B cell (primary cell): ENCODE data around the gene MICU1. TPM values are rescaled to one million over a fixed set of nuclear protein-coding genes. Genes with fewer than 3 reads are reported as not detected.

Experiments
- ATAC-seq: fragments of 200-7000 bp; cut with Tn5 transposase; one replicate; pipeline ENCODE4 v1.10.0; 2021; ENCODE audit warnings: low read depth, mild to moderate bottlenecking, moderate number of reproducible peaks, moderate library complexity
- CTCF ChIA-PET: fragments of 350-600 bp; sonication (Branson Sonifier 250); formaldehyde crosslinking; loops from one replicate; lab custom pipeline; 2021; ENCODE audit warnings: antibody characterized with exemption, inconsistent platforms; lab: Charles Lee
- POLR2A ChIA-PET: fragments of 350-600 bp; sonication (Branson Sonifier 250); formaldehyde crosslinking; loops from one replicate; lab custom pipeline; 2021; ENCODE audit warnings: antibody characterized with exemption; lab: Charles Lee
- DNase-seq: peaks from one replicate; pipeline ENCODE4 v3.0.0; 2013
- H2AFZ ChIP-seq: 2 replicates; pipeline ENCODE4 v1.6.1; 2012; ENCODE audit warnings: mild to moderate bottlenecking, low read depth, low read length; ENCODE audit not compliant: insufficient read depth, poor library complexity, severe bottlenecking
- H3K27ac ChIP-seq, 2 donors: 1 replicate in 1 of 2; 2 replicates in 1 of 2; pipeline ENCODE4 v1.5.1; 2012 to 2013; ENCODE audit warnings: low read length in 2 of 2, mild to moderate bottlenecking in 2 of 2, moderate library complexity in 1 of 2
- H3K27me3 ChIP-seq, 4 experiments: fragments of 200-600 bp in 1 of 4; sonication (generic) in 1 of 4; replicated peaks in 1 of 4; 1 replicate in 2 of 4; 2 replicates in 2 of 4; pipeline versions ENCODE4 v1.6.1 to v1.7.0; 2013 to 2016; ENCODE audit warnings: low read length in 3 of 4, mild to moderate bottlenecking in 2 of 4, mixed read lengths in 1 of 4, moderate library complexity in 1 of 4; ENCODE audit not compliant: insufficient read depth in 4 of 4, control insufficient read depth in 3 of 4; ENCODE audit errors: control extremely low read depth in 1 of 4
- H3K36me3 ChIP-seq, 2 experiments: replicated peaks in 1 of 2; 1 replicate in 1 of 2; 2 replicates in 1 of 2; pipeline versions ENCODE4 v1.6.1 to v1.7.1; 2013; ENCODE audit warnings: low read length in 1 of 2; ENCODE audit not compliant: insufficient read depth in 2 of 2, control insufficient read depth in 1 of 2; ENCODE audit errors: control extremely low read depth in 1 of 2, extremely low read depth in 1 of 2
- H3K4me1 ChIP-seq, 2 donors: fragments of 200-600 bp in 1 of 2; sonication (generic) in 1 of 2; 1 replicate in 1 of 2; 2 replicates in 1 of 2; pipeline versions ENCODE4 v1.5.1 to v1.6.1; 2013 to 2017; ENCODE audit warnings: low read length in 2 of 2; ENCODE audit not compliant: control insufficient read depth in 2 of 2, insufficient read depth in 2 of 2
- H3K4me2 ChIP-seq: replicated peaks from 2 replicates; pipeline ENCODE3; 2012; ENCODE audit warnings: mild to moderate bottlenecking, low read depth, low read length; ENCODE audit not compliant: poor library complexity, severe bottlenecking
- H3K4me3 ChIP-seq, 5 experiments: fragments of 200-600 bp in 1 of 5; sonication (generic) in 1 of 5; 1 replicate in 3 of 5; 2 replicates in 2 of 5; pipeline versions ENCODE4 v1.5.1 to v1.7.0; 2011 to 2016; ENCODE audit warnings: low read length in 4 of 5, mild to moderate bottlenecking in 4 of 5, low read depth in 2 of 5, control low read depth in 1 of 5, moderate library complexity in 1 of 5; ENCODE audit not compliant: insufficient read depth in 1 of 5; ENCODE audit errors: control extremely low read depth in 1 of 5, extremely low read depth in 1 of 5
- H3K79me2 ChIP-seq: fragments of 200-600 bp; sonication (generic); one replicate; pipeline ENCODE4 v1.6.0; 2016; ENCODE audit warnings: low read length; ENCODE audit not compliant: control insufficient read depth, insufficient read depth
- H3K9ac ChIP-seq: fragments of 200-600 bp; sonication (generic); 2 replicates; pipeline ENCODE4 v1.6.1; 2017; ENCODE audit warnings: mild to moderate bottlenecking, low read length, moderate library complexity
- H3K9me3 ChIP-seq, 3 donors: one replicate each; pipeline versions ENCODE4 v1.6.1 to v1.7.1; 2013; ENCODE audit warnings: low read length in 2 of 3; ENCODE audit not compliant: control insufficient read depth in 2 of 3, insufficient read depth in 1 of 3; ENCODE audit errors: control extremely low read depth in 1 of 3
- H4K20me1 ChIP-seq: 2 replicates; pipeline ENCODE4 v1.6.0; 2012; ENCODE audit warnings: mild to moderate bottlenecking, low read length; ENCODE audit not compliant: insufficient read depth, control insufficient read depth, poor library complexity, severe bottlenecking
- H3K27ac Mint-ChIP-seq: one replicate; pipeline ENCODE4 v1.8.0; 2021; ENCODE audit warnings: mixed read lengths
- H3K27me3 Mint-ChIP-seq: one replicate; pipeline ENCODE4 v1.8.0; 2021; ENCODE audit warnings: mixed read lengths
- H3K4me1 Mint-ChIP-seq: one replicate; pipeline ENCODE4 v1.8.0; 2021; ENCODE audit warnings: mixed read lengths
- H3K4me3 Mint-ChIP-seq: one replicate; pipeline ENCODE4 v1.8.0; 2021; ENCODE audit warnings: mixed read lengths
- H3K9me3 Mint-ChIP-seq: one replicate; pipeline ENCODE4 v1.8.0; 2022; ENCODE audit warnings: mixed read lengths; ENCODE audit not compliant: insufficient read depth
- EZH2 ChIP-seq: IDR thresholded peaks from 2 replicates; pipeline ENCODE4 v1.6.1; 2012; ENCODE audit warnings: borderline replicate concordance, low read depth, mild to moderate bottlenecking, moderate library complexity, low read length; ENCODE audit not compliant: insufficient read depth, poor library complexity, severe bottlenecking
- WGBS: methylation state at CpG from one replicate; pipeline ENCODE4 v1.1.5; 2013; ENCODE audit warnings: missing lambda C conversion rate; ENCODE audit not compliant: insufficient coverage; 5-methylcytosine and 5-hydroxymethylcytosine counted together
- intact Hi-C: fragments of 100-400 bp; cut with micrococcal nuclease; formaldehyde crosslinking; loops from one replicate; pipeline ENCODE4 v1.10.0; 2022
- polyA plus RNA-seq: library from polyadenylated mRNA; depleted of rRNA; stranded (reverse); fragments of >200 nt; gene quantifications from 2 replicates; pipeline ENCODE4 v1.2.3, GENCODE V29; 2012
- total RNA-seq, 2 donors: library from RNA; stranded (reverse); fragments of 120-200 nt in 1 of 2; gene quantifications; 1 replicate in 1 of 2; 2 replicates in 1 of 2; pipeline versions ENCODE4 v1.2.3 to v1.2.4, GENCODE V29; 2013 to 2022
- TF ChIP-seq, protein P1 (sequence below): fragments of 200-600 bp; IDR thresholded peaks from one replicate; pipeline ENCODE4 v1.8.0; 2022; ENCODE audit warnings: antibody characterized with exemption, mild to moderate bottlenecking

The MICU1 gene
- total and polyA plus RNA-seq, 2 donors (not counting 1 experiment from before 2014, with no cell fraction given): 12.0 to 34.7 TPM

DNA sequence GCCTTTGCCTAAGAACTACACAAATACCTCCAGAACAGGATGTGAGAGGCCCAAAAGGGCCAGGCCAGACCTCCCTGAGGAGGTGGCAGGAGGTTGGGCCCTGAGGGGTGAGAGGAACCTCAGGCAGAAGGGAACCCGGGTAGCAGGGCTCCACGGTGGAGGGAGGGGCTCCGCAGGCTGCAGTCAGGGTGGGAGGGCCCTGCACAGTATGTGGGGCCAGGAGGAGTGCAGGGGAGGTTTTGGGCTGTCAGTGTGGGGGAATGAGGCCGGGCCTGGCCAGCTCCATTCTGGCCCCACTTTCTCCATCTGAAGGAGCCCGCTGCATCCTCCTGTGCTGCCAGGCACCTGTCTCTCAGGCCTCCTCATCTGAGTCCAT is 297.1 kb downstream of the MICU1 start:
- H2AFZ ChIP-seq: peak overlapping the region; percentile 27
- 25% methylated on average over 4 of the region's 5 CpGs for WGBS
- H3K4me2 ChIP-seq: peak overlapping the region; percentile 56
- Mint-ChIP-seq H3K4me1 (peaks cover 81% of the 10 kb centered on the region), H3K27me3 (no peaks in the 10 kb centered on the region), H3K9me3 (no peaks in the 10 kb centered on the region), H3K27ac (peak overlapping the region; percentile 65), H3K4me3 (peak overlapping the region; percentile 23)
- POLR2A ChIA-PET: interaction anchor here (1.8 to 4.3 kb wide), 2 partner anchors 8 to 31 kb away, joined by 8 to 50 read pairs; no protein-coding TSS in a partner anchor
- no peaks in the 10 kb centered on the region for H3K27me3 ChIP-seq
- peak overlapping the region in 1 of 2 donors; percentile 34 for H3K27ac ChIP-seq
- no peaks in the 10 kb centered on the region for H3K79me2 ChIP-seq
- no peaks in the 10 kb centered on the region for H3K9me3 ChIP-seq
- no peaks in the 10 kb centered on the region for H4K20me1 ChIP-seq
- DNase-seq: peak; percentile 40
- intact Hi-C loops: no loop called here
- H3K4me1 ChIP-seq: peaks cover 60 to 83% of the 10 kb centered on the region in 2 donors
- CTCF ChIA-PET: interaction anchor here (0.6 to 2.0 kb wide), 9 partner anchors 8 to 280 kb away, joined by 3 to 12 read pairs (median 6); no protein-coding TSS in a partner anchor
- ATAC-seq: no peak
- H3K9ac ChIP-seq: no peak overlapping the region
- no peak for TF ChIP-seq EZH2
- TF ChIP-seq, protein P1, sequence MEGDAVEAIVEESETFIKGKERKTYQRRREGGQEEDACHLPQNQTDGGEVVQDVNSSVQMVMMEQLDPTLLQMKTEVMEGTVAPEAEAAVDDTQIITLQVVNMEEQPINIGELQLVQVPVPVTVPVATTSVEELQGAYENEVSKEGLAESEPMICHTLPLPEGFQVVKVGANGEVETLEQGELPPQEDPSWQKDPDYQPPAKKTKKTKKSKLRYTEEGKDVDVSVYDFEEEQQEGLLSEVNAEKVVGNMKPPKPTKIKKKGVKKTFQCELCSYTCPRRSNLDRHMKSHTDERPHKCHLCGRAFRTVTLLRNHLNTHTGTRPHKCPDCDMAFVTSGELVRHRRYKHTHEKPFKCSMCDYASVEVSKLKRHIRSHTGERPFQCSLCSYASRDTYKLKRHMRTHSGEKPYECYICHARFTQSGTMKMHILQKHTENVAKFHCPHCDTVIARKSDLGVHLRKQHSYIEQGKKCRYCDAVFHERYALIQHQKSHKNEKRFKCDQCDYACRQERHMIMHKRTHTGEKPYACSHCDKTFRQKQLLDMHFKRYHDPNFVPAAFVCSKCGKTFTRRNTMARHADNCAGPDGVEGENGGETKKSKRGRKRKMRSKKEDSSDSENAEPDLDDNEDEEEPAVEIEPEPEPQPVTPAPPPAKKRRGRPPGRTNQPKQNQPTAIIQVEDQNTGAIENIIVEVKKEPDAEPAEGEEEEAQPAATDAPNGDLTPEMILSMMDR: no peak
- H3K36me3 ChIP-seq: no peaks in the 10 kb centered on the region
- no peak overlapping the region for H3K4me3 ChIP-seq

DNA sequence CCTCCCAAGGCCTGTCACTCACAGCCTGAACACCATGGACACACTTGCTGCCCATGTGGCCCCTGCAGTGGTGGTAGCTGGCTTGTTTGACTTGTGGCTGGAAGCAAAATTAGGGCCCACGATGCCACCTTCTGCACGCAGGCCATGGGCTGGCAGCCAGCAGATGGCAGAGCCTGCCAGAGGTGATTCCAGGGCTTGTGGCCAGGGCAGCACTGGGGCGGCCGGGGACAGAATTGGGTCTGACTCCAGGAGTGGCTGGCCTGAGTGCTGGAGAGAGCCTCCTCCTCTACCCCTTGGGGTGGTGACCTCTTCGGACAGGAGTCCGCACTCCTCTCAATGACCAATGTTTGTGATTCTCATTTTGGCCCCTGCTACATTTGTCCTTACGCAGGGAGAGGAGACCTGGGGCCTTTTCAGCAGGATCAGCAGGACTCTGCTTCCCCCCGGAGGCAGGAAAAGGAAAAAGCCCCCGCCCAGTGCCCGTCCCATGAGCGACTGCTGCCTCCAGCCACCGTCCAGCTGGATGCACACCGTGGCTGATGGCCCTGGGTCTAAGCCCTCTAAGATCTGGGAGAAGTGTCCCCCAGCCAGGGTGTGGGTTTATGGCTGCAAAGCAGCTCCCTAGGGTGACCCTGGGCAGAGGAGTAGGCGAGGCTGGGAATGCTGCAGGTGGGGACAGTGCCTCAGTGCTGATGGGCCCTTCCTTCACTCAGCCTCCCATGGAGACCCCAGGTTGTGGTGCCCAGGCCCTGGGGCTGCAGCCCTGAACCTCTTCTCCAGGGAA is 297.6 kb downstream of the MICU1 start:
- peak overlapping the region; percentile 27 for H2AFZ ChIP-seq
- Mint-ChIP-seq H3K27me3 (no peaks in the 10 kb centered on the region), H3K9me3 (no peaks in the 10 kb centered on the region), H3K4me3 (peak overlapping the region; percentile 23), H3K27ac (peak overlapping the region; percentile 65), H3K4me1 (peaks cover 81% of the 10 kb centered on the region)
- H3K9ac ChIP-seq: no peak overlapping the region
- H3K79me2 ChIP-seq: no peaks in the 10 kb centered on the region
- intact Hi-C loops: no loop called here
- no peaks in the 10 kb centered on the region for H3K9me3 ChIP-seq
- H3K4me1 ChIP-seq: peaks cover 60 to 83% of the 10 kb centered on the region in 2 donors
- WGBS: 58% methylated on average over 9 of the region's 14 CpGs
- H4K20me1 ChIP-seq: no peaks in the 10 kb centered on the region
- ChIA-PET CTCF (interaction anchor here (0.6 to 2.9 kb wide), 12 partner anchors 9 to 280 kb away, joined by 3 to 12 read pairs (median 6); no protein-coding TSS in a partner anchor), POLR2A (interaction anchor here (0.6 to 4.3 kb wide), 3 partner anchors 8 to 443 kb away, joined by 4 to 50 read pairs (median 4); no protein-coding TSS in a partner anchor)
- ATAC-seq (no peak), DNase-seq (no peak)
- H3K4me2 ChIP-seq: peak overlapping the region; percentile 56
- TF ChIP-seq, protein P1: no peak
- TF ChIP-seq EZH2: no peak
- no peak overlapping the region for H3K4me3 ChIP-seq
- no peaks in the 10 kb centered on the region for H3K36me3 ChIP-seq
- no peaks in the 10 kb centered on the region for H3K27me3 ChIP-seq
- peak overlapping the region in 1 of 2 donors; percentile 34 for H3K27ac ChIP-seq
